GM21360 (cell line): Measurements from ENCODE around the gene KCNJ12.
"Not testable (repeated sequence)": the region's sequence is repeated elsewhere in the genome, so short reads cannot be mapped to it uniquely, and the experiment has no call there.

Source experiments
- ATAC-seq: cut with Tn5 transposase; IDR thresholded peaks from one replicate; pipeline ENCODE4 v1.9.1; 2021; ENCODE audit warnings: mild to moderate bottlenecking, moderate library complexity; ENCODE audit not compliant: unreplicated experiment

Gene KCNJ12

DNA sequence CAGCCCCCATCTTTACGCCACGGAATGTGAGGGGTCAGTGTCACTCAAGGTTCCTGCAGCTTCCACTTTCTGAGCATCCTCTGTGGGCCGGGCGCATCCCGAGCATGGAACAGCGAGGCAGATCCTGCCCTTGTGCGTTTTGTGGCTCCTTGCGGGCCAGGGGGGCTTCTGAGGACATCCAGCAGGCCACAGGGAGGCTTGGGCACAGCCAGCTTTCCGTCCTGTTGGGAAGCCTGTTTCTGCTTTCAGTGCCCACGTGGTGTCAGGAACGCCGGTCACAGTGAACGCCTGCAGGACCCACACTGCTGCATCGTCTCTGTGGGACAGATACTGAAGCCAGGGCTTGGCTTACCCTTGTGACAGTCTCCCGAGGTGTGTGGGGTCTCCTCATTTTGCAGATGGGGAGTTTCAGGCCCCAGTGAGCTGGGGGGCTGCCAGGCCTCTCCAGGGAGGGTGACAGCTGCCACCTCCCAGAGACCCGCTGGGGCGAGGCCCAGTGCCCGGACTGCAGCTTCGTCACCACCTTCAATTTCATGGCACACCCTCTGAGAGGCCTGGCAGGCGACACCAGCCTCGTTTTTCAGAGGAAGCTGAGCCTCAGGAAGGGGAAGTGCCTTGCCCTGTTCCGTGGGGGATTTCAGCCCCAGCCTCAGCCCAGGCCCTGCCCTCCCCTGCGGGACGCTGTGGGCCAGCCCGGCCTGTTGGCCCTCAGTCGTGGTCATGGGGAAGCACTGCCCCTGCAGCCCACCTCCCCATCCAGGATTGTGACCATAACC, 29.0 kb downstream of the KCNJ12 start:
- not testable (repeated sequence) for ATAC-seq

DNA sequence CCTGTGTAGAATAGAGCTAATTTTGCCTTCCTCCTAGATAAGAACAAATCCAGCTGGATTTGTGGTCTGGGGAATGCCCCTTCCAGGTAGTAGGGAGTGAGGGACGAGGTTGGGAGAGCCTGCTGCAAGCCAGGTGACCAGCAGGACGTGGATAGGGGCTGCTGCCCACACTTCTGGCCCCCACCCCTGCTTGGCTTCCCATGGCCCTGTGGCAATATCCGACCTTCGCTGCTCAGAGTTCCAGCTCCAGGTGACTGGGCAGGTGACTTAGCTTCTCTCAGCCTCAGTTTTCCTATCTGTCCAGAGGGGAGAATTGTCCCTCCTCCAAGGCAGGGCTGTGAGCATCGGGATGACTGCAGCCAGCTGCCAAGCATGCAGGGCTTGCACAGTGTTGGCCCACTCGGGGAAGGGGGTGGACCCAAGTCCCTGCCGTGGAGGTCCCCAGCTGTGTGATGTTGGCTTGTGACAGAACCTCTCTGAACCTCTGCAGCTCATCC, 29.8 kb downstream of the KCNJ12 start:
- not testable (repeated sequence) for ATAC-seq

- not testable (repeated sequence) for ATAC-seq
These were observed 30.7 kb downstream of the KCNJ12 start for GRCh38 chr17:21406616-21407404.

GRCh38 chr17:21407752-21408151, 31.6 kb downstream of the KCNJ12 start:
- ATAC-seq, result not testable (repeated sequence)

- not testable (repeated sequence) for ATAC-seq
These were observed 32.1 kb downstream of the KCNJ12 start for GRCh38 chr17:21408224-21408623.

GRCh38 chr17:21408766-21409300, 32.7 kb downstream of the KCNJ12 start:
- ATAC-seq, result not testable (repeated sequence)

- ATAC-seq, result not testable (repeated sequence)
These were observed 33.2 kb downstream of the KCNJ12 start for GRCh38 chr17:21409388-21409787.

GRCh38 chr17:21409971-21410370, 33.8 kb downstream of the KCNJ12 start:
- ATAC-seq, result not testable (repeated sequence)

- not testable (repeated sequence) for ATAC-seq
These were observed 34.2 kb downstream of the KCNJ12 start for GRCh38 chr17:21410371-21410770.

- not testable (repeated sequence) for ATAC-seq
These were observed 34.9 kb downstream of the KCNJ12 start for GRCh38 chr17:21410906-21411678.

DNA sequence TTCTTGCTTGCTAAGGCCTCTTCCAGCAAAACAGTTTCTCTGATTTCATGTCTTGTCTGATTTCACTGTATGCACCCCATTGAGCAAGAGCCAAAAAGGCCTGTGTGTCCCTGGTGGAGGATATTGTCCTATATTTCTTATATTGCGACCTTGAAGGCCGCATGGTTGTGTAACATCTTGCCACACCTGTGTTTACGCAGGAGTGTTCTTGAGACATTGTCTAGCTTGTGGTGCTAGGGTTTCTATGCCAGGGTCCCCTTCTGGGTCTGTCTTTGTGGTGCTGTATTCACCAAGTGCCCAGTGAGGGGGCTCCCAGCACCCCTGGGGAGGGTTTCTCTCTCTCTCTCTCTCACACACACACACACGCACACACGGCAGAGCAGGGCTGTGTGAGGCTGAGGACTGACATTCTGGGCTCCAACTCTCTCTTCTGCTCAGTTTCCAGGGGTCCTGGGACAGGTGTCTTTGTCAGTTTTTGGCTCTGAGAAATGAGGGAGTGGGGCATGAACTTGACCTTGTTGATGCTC, 35.6 kb downstream of the KCNJ12 start:
- ATAC-seq, result not testable (repeated sequence)

DNA sequence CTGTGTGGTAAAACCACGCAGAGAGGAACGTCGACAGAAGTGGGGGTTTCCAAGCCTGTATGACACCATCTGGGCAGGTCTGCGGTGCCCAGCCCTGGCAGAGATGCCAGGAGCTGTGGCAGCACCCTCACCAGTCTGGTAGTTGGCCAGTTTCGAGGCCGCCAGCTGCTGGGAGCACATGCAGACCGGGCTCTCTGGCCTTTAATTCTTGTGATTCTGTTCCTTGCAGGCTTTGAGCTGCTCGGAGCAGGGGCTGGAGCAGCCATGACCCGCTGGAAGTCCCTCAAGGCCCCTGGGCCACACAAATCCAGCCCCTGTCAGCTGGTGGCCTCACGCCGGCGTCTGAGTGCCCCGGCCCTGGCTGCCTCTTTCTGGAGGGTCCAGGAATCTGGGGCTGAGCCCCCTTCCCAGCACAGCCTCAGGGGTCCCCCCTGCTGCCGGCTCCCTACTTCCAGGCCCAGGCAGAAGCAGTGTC, 36.1 kb downstream of the KCNJ12 start:
- not testable (repeated sequence) for ATAC-seq

- not testable (repeated sequence) for ATAC-seq
These were observed 37.6 kb downstream of the KCNJ12 start for GRCh38 chr17:21413570-21414279.

GRCh38 chr17:21414616-21415015, 38.5 kb downstream of the KCNJ12 start:
- ATAC-seq, result not testable (repeated sequence)

GRCh38 chr17:21415166-21415990, 39.2 kb downstream of the KCNJ12 start:
- ATAC-seq, result not testable (repeated sequence)

DNA sequence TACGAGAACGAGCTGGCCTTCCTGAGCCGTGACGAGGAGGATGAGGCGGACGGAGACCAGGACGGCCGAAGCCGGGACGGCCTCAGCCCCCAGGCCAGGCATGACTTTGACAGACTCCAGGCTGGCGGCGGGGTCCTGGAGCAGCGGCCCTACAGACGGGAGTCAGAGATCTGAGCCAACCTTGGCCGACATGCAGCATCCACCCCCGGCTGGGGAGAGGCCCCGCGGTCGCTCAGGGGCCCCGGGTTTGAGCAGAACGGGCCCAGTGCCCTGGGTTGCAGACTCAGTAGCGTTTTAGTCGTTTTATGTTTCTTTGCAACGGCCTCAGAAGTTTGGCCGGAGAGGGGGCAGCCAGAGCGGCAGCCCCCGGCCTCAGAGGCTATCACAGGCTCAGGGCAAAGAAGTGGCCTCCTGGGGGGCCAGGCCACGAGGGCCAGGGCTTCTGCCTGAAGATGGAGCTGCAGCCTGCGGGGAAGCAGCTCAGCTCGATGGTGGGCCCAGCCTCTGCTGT, 40.4 kb downstream of the KCNJ12 start:
- not testable (repeated sequence) for ATAC-seq

GRCh38 chr17:21417349-21417748, 41.2 kb downstream of the KCNJ12 start:
- ATAC-seq, result not testable (repeated sequence)

GRCh38 chr17:21417921-21418320, 41.8 kb downstream of the KCNJ12 start:
- ATAC-seq, result no peak
